IPS DF 4.7 (cell line): ENCODE results near the gene YTHDC1.
"Not testable (repeated sequence)": the region's sequence is repeated elsewhere in the genome, so short reads cannot be mapped to it uniquely, and the experiment has no call there.

Experiments used
- DNase-seq: peaks from one replicate; pipeline ENCODE4 v3.0.0-alpha.2; 2013; ENCODE audit warnings: low spot score; ENCODE audit errors: extremely low read depth

YTHDC1 gene

DNA sequence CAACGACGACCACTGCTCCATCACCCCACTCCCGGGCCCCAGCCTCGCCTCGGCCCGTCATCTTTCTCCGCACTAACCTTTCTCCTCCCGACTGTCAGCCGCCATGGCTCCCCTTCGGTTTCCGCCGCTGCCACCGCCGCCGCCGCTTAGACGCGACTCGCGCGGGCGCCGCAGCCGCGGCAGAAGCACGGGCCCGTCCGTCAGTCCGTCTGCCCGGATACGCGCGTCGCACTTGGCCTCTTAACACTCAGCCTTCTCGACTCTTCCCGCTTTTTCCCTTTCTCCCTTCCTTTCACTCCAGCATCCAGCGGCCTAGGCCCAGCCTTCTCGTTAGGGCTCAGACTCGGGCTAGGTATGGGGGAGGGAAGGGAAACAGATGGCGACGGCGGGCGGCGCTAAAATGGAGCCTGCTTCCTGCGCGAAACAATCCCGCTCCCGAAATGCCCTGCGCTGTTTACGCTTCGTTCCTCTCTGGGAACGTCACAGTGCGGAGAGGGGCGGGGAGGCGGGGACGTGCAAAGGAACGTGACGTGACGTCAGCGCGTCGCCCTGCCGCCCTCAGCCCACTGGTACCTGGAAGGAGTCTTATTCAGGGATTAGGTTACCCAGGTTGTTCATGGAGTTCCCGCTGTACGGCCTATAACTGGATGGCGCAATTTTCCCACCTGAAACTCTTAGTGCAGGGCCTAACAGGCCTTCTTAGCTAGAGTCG is at the start of gene YTHDC1:
Gene YTHDC1 (minus strand): TSS at position 442 of the 712 bp plus-strand sequence. CDS start 337 bp downstream, at position 105.
- peak; percentile 90 for DNase-seq

GRCh38 chr4:68399306-68399705 is 49.4 kb upstream of the YTHDC1 start:
- no peak for DNase-seq

DNA sequence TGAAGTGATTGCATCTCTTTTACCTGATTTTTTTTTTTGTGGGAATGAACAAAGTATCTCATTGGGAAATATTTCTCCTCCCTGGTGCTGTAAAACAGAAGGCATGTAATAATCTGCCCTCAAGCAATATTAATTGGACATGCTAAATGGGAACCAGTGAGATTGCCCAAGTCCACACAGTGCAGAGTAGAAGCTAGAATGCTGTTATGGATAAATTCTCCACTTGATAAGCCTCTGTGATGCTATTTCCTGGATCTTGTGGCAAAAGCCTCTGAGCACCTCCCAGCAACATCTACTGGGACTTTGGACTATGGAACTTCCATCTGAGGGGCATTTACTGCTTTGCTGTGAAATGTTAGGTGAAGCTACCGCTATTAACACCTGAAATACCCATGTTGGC is 46.9 kb upstream of the YTHDC1 start:
- DNase-seq, result no peak

- DNase-seq, result no peak
Observed at GRCh38 chr4:68391436-68391835, 41.5 kb upstream of the YTHDC1 start.

GRCh38 chr4:68390205-68390935 is 40.5 kb upstream of the YTHDC1 start:
- no peak for DNase-seq

DNA sequence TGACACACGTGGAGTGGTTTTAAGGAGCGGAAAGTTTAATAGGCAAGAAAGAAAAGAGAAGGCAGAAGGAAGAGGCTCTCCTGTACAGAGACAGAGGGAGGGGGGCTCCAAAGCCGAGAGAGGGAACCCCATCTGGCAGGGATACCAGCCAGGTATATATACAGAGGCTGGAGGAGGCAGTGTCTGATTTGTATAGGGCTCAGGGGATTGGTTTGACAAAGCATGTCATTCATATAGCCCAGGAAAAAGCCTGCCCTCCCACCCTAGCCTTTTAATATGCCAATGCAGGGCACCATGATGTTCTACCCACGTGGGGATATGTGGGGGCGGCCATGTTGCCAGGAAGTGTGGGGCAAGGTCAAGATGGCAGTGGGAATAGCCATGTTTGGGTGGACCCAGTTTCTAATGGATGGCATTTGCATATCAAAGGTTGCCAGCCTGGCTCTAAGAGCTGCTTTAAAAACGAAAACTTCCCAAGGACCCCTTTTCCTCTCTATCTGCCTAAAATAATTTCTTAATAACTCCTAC is 39.6 kb upstream of the YTHDC1 start:
- DNase-seq, result not testable (repeated sequence)

GRCh38 chr4:68388347-68388865 is 38.5 kb upstream of the YTHDC1 start:
- DNase-seq, result no peak

DNA sequence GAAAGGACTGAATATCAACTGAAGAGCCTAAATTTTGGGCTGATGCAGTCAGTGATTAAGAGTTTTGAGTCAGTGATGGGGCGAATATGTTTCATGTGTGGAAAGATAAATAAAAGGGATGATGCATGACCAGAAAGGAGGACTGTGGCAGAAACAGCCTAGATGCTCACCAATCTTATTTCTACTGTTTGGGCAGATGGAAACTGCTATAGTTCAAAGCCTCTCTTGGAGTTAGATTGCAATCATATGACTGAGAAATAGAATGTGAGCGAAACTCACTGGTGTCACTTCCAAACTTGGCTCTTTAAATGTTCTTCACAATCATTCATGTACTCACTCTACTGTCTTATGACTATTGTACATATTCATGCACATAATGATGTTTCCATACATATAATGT is 35.4 kb upstream of the YTHDC1 start:
- DNase-seq, result no peak

DNA sequence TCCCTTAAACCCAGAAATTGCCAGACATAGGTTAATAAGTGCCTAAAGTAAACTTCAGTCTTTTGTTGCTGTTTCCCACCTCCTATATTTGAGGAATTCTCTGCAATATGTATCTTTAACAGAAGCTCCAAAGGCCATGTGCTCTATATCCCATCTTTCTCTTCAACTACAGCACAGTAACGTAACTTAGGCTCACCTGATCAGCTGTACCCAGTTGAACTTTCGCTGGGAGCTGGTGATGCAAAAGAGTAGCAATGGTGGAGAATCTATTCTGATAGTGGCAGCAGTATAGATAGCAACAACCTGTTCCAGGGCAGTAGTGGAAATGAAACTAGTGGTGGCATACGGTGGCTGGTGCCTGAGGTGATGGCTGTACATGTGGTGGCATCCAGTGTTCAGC is 33.2 kb upstream of the YTHDC1 start:
- no peak for DNase-seq

- no peak for DNase-seq
Observed at GRCh38 chr4:68378226-68378625, 28.3 kb upstream of the YTHDC1 start.

- DNase-seq, result no peak
Observed at GRCh38 chr4:68375667-68376559, 26.0 kb upstream of the YTHDC1 start.

DNA sequence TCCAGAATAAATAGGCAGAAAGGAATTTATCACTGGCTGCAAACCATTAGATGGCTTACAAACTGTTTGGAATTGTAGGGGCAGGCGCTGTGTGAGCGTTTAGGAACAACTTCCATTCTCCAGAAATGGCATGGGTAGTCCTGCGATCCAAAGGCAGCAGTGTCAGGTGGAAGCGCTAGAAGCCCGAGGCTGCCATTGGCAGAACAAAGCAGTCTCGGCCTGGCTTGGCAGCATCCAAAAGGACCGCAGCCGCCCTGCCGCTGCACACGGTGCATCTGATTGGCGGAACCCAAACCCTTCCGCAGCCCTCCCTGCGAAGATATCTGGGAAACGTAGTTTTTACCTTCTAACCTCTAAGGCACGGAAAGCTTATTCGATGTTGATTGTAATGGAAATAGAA is 23.6 kb upstream of the YTHDC1 start:
- DNase-seq, result no peak

DNA sequence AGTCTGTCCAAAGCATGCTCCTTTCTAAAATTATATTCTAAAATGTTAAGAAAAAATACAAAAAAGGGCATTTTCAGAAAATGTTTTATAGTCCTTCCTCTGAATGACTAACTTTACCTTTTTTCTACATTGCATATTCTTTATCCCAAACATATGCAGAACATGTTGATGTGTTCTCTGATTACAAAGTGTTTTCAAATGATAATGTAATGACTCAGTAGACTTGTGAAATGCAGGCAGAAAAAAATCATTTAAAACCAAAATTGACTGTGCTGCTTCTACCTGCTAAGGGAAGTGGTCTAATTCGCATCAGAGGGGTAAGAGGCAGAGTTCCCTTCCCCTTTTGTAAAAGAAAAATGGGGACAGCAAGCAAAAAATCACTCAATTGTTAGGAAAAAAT is 22.7 kb upstream of the YTHDC1 start:
- no peak for DNase-seq

GRCh38 chr4:68369142-68369805 is 19.4 kb upstream of the YTHDC1 start:
- no peak for DNase-seq

DNA sequence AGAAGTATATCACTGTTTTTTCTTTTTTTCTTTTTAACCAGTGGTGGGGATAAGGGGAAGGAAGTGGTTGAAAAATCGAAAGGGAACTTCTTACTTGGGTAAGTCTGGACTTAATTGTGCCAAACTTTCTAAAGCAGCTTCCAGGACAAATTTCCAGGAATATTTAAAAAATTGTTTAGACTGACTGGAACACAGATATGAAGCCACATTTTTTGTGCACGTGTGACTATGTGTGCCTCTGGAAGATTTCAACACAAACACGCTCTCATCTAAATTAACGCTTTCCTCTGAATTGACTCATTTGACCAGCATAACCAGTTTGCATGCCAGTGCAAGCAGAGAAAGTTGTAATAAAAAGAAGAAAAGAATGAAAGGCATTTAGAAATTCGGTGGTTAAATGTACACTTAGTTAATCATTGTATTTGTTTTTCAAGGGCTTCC is 18.8 kb upstream of the YTHDC1 start:
- no peak for DNase-seq

GRCh38 chr4:68367835-68368234 is 17.9 kb upstream of the YTHDC1 start:
- DNase-seq, result no peak

- no peak for DNase-seq
Observed at GRCh38 chr4:68366600-68366999, 16.7 kb upstream of the YTHDC1 start.

GRCh38 chr4:68365068-68365467 is 15.2 kb upstream of the YTHDC1 start:
- DNase-seq, result no peak

GRCh38 chr4:68361146-68361589 is 11.3 kb upstream of the YTHDC1 start:
- no peak for DNase-seq

- no peak for DNase-seq
Observed at GRCh38 chr4:68360231-68360968, 10.5 kb upstream of the YTHDC1 start.
